ENCODE measurements around the gene KCNA3.

The KCNA3 gene

DNA sequence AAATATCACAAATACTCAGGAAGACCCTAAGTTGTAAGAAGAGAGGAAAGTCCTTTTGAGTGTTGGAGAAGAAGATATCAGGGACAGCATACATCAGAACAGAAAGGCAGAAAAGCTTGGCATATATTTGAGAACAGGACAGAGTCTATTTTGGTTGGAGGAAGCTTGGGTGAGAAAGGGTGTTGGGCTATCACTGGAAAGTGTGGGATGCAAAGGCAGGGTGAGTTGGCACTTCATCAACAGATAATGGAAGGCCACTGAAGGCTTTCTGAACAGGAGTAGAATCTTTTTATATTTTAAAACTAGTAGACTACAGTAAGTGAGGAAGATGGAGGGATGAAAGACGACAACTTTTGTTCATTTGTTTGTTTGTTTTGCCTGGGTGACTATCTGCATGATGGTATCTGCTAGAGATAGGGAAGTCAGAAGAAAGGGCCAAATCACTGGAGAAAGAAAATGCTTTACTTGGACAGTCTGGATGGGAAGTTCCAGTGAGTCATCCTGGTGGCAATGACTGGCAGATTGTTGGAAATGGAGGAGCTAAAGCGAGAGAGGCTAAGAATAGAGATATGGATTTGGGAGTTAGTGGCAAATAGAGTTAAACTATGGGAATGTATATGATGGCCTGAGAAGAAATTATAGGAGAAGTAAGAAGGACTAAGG is 34.9 kb downstream of the KCNA3 start:
- no peak overlapping the region for H3K4me3 ChIP-seq (ENCODE audit: low read depth, low read length)

DNA sequence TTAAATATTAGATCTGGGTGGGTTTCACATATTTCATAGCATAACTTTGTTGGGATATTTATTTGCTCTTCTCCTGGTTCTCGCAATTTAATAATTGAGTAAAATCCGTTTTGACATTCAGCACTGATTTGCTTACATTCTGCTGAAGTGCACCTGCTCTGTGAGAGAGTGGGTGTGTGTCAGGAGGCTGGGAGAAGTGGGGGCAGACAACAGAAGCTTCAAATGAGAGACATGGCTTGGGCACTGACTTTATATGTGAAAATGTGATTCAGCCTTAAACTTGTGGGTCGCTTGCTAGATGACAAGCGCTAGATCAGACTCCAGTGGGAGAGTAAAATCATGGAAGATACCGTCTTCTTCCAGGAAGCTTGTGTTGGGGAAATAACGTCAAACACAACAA is 36.2 kb downstream of the KCNA3 start:
- no peak overlapping the region for H3K4me3 ChIP-seq (ENCODE audit: low read depth, low read length)

GRCh38 chr1:110638058-110638457 is 36.7 kb downstream of the KCNA3 start:
- H3K4me3 ChIP-seq (ENCODE audit: low read depth, low read length), result no peak overlapping the region

DNA sequence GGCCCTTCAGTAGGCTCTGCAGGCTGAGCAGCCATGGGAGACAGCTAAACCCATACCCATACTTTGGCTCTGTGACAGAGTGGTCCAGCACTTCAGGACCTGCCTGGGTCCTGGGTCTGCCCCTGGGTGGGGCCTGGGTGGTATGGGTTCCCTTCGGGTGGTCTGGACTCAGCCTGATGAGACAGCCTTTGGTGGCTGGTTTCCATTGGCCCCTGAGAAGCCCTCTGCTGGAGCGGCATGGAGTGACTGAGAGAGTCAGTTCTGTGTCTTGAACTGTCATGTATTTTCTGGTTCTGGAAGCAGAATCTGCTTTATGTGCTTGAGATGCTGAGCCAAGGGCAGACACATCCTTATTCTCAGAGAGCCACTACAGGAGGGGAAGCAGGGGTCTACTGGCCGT is 37.3 kb downstream of the KCNA3 start:
- H3K4me3 ChIP-seq (ENCODE audit: low read depth, low read length), result no peak overlapping the region

GRCh38 chr1:110636149-110636935 is 38.4 kb downstream of the KCNA3 start:
- H3K4me3 ChIP-seq (ENCODE audit: low read depth, low read length), result no peak overlapping the region

- H3K4me3 ChIP-seq (ENCODE audit: low read depth, low read length), result no peak overlapping the region
Measured at GRCh38 chr1:110635434-110635833, 39.3 kb downstream of the KCNA3 start.

DNA sequence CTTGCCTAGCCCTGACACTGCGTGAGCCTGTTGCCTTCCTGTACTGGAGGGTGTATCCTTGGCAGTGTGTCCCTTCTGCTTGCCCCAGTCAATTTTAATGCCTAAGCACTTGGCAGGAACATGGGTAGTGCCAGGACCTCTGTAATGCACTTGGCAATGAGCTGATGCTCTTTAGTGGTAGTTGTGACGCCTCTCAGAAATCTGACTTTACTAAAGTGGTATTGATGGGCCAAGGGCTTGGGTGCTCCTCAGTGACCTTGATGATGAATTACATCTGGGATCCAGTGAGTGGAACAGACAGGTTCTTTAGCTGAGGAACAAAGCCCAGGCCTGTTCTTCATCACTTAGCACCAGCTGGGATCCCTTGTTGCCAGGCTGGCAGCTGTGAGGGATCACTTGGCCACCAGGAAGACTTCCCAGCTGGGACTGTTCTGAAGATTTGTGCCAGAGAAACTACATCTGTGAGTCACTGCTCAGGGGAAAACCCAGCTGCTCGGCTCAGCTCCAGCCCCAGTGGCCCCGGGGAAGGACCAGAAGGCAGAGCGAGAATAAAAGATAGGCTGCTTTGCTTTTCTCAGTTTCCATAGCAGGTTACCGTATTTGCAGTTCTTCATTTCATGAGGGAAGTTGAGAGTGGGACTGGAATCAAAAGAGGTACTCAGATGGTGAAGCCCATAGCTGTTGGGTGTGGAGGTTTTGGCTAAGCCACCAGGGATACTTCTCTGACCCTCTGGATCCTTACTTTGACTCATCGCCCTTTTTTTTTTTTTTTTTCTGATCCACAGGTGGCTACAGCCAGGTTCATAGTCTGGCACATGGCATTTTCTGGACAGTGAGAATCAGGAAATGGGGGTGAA is 40.1 kb downstream of the KCNA3 start:
- no peak overlapping the region for H3K4me3 ChIP-seq (ENCODE audit: low read depth, low read length)

- H3K4me3 ChIP-seq (ENCODE audit: low read depth, low read length), result no peak overlapping the region
Measured at GRCh38 chr1:110634086-110634454, 40.7 kb downstream of the KCNA3 start.

DNA sequence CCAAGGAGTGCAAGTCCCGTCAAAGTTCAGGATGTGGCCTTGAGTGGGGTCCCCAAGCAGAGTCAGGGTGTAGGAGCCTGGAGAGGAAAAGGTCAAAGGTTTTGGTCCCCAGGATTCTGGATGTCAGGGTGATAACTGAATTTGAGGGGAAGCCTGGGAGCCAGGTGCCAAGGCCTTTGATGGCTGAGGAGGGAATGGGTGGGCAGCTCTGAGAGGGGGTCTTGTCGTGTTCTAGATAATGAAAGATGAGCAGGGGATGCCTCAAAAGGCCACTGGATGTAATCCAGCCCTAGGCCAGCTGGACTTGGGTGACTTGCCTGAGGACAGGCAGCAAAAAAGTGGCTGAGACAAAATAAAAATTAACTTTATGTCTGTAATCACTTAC is 41.1 kb downstream of the KCNA3 start:
- H3K4me3 ChIP-seq (ENCODE audit: low read depth, low read length), result no peak overlapping the region

- H3K4me3 ChIP-seq (ENCODE audit: low read depth, low read length), result no peak overlapping the region
Measured at GRCh38 chr1:110631836-110632620, 42.7 kb downstream of the KCNA3 start.

DNA sequence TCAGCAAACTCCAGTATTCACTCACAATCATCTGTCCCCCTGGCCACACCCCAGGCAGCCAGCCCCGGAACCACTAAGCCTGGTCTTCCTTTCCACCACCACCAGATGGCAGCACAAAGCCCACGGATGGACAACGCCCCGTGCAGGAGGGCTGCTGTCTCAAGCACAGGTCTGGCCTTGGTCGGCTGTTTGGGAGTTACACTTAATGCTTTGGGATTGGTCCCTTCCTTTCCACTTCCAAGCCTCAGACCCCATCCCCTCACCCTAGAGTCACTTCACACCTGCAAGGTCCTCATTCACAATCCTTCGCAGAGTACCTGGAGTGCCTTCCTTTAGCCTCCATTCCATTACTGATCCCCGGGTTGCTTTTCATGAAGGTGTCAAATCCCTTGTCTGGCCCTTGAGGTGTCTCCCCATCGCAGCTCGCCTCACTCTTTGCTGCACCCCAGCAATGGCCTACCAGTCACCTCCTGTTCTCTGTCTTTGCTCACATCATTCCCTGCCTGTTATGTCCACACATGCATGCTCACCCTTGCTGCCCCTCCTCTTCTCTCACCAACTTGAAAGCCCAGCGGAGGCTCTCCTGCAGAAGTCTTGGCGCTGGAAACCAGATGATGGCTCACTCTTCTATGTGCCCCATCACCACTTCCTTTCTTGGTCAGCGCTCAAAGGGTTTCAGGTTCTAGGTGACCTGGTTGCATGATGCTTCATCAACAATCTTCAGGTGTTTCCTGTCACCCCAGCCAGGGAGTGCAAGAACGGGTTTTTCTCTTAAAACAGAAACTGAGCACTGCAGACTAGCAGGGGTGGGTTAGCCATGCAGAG is 43.7 kb downstream of the KCNA3 start:
- no peak overlapping the region for H3K4me3 ChIP-seq (ENCODE audit: low read depth, low read length)

GRCh38 chr1:110628323-110629105 is 46.2 kb downstream of the KCNA3 start:
- H3K4me3 ChIP-seq (ENCODE audit: low read depth, low read length), result no peak overlapping the region

DNA sequence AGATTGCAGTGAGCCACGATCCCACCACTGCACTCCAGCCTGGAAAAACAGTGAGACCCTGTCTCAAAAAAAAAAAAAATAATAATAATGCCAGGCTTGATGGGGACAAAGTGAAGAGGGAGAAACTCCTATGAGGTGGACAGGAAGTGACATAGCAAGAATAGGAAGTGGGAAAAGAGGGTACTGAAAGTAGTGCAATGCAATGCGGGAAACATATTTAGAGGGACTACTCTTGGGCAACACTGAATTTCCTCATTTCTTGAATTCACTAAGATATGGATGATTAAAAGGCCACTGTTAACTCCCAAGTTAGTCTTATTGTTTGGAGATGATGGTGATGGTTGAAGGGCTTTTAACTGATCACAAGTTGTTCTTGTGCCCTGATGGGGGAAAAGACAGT is 47.0 kb downstream of the KCNA3 start:
- no peak overlapping the region for H3K4me3 ChIP-seq (ENCODE audit: low read depth, low read length)

- H3K4me3 ChIP-seq (ENCODE audit: low read depth, low read length), result no peak overlapping the region
Measured at GRCh38 chr1:110626889-110627288, 47.9 kb downstream of the KCNA3 start.
